22Rv1 (cell line): Measurements from ENCODE around the gene SCFD2.

ENCODE experiments used
- CTCF ChIP-seq: fragments of 450-650 bp; IDR thresholded peaks from 2 replicates; pipeline ENCODE4 v1.5.1; 2017; ENCODE audit warnings: mild to moderate bottlenecking
- ZFX ChIP-seq: fragments of 450-650 bp; IDR thresholded peaks from 2 replicates; pipeline ENCODE4 v1.6.1; 2017; ENCODE audit warnings: antibody characterized with exemption, borderline replicate concordance

DNA sequence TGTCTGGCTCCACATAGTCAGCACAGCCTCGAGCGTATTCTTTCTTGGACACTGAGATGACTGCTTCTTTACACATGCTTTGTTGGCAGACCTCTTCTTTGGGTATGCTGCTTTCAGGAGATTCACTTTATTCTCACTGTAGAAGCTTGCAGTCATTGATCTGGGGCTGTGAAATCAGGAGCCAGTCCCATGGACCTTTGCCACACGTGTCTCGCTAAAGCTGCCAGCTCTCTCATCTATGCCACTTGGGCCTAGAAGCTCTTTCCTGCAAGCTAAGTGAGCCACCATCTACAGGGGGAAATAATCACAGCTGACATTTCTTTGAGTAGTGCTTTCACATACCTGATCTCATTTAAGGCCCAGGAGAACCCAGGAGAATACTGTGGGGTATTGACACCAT lies 498.7 kb downstream of the SCFD2 start:
- no peak for TF ChIP-seq CTCF
- no peak for TF ChIP-seq ZFX
